Mammary microvascular endothelial cell (primary cell): ENCODE data around the gene TUSC1. TPM values are rescaled to one million over a fixed set of nuclear protein-coding genes. Genes with fewer than 3 reads are reported as not detected.

Experiments
- total RNA-seq: library from RNA; depleted of rRNA; stranded (reverse); fragments of >200 nt; gene quantifications from 2 replicates; pipeline ENCODE4 v1.2.3, GENCODE V29; 2015

TUSC1 gene
- total RNA-seq = 11.8 and 13.1 TPM in 2 replicates

GRCh38 chr9:25678147-25678666 is at the start of gene TUSC1:
Gene TUSC1 (minus strand): TSS chr9:25678444. CDS start chr9:25678312, 132 bp downstream.

